OCI-LY1 (cell line): ENCODE measurements around the gene IARS1.

ENCODE experiments used
- H2AFZ ChIP-seq: fragments of 200-600 bp; sonication (generic), shearing (Covaris generic); 2 replicates; pipeline ENCODE4 v1.6.0; 2014; ENCODE audit warnings: antibody characterized with exemption, mild to moderate bottlenecking, low read length
- H3F3A ChIP-seq: fragments of 200-600 bp; sonication (generic), shearing (Covaris generic); 2 replicates; pipeline ENCODE4 v1.6.0; 2014; ENCODE audit warnings: mild to moderate bottlenecking, antibody characterized with exemption, low read length, moderate library complexity; ENCODE audit not compliant: insufficient read depth
- H3K27ac ChIP-seq: fragments of 200-600 bp; sonication (generic); 2 replicates; pipeline ENCODE4 v1.5.1; 2014; ENCODE audit warnings: low read length, mixed run types, mild to moderate bottlenecking, low read depth; ENCODE audit not compliant: poor library complexity, severe bottlenecking
- H3K27me3 ChIP-seq: fragments of 200-600 bp; sonication (generic); 2 replicates; pipeline ENCODE4 v1.6.0; 2014; ENCODE audit warnings: antibody characterized with exemption, mild to moderate bottlenecking, low read length, moderate library complexity; ENCODE audit not compliant: insufficient read depth
- H3K36me3 ChIP-seq: fragments of 200-600 bp; sonication (generic); 2 replicates; pipeline ENCODE4 v1.6.1; 2014; ENCODE audit warnings: mild to moderate bottlenecking, antibody characterized with exemption, low read length, moderate library complexity, mixed read lengths; ENCODE audit not compliant: insufficient read depth
- H3K4me1 ChIP-seq: fragments of 200-600 bp; sonication (generic); 2 replicates; pipeline ENCODE4 v1.5.1; 2014; ENCODE audit warnings: mild to moderate bottlenecking, low read length, moderate library complexity; ENCODE audit not compliant: insufficient read depth, severe bottlenecking
- H3K4me2 ChIP-seq: fragments of 200-600 bp; sonication (generic), shearing (Covaris generic); 2 replicates; pipeline ENCODE4 v1.6.1; 2014; ENCODE audit warnings: low read length
- H3K4me3 ChIP-seq: fragments of 200-600 bp; sonication (generic); 2 replicates; pipeline ENCODE4 v1.5.1; 2014; ENCODE audit warnings: low read length, low read depth, mild to moderate bottlenecking, mixed read lengths; ENCODE audit not compliant: poor library complexity, severe bottlenecking
- H3K79me2 ChIP-seq: fragments of 200-600 bp; shearing (Covaris generic); 2 replicates; pipeline ENCODE4 v1.6.1; 2016; ENCODE audit warnings: mixed run types, low read length, mixed read lengths; ENCODE audit not compliant: insufficient read depth
- H3K9ac ChIP-seq: fragments of 200-600 bp; sonication (generic), shearing (Covaris generic); 2 replicates; pipeline ENCODE4 v1.6.1; 2014; ENCODE audit warnings: mild to moderate bottlenecking, low read length, mixed read lengths
- H3K9me2 ChIP-seq: fragments of 200-600 bp; sonication (generic), shearing (Covaris generic); 2 replicates; pipeline ENCODE4 v1.6.1; 2014; ENCODE audit warnings: low read depth, mild to moderate bottlenecking, low read length, mixed read lengths
- H3K9me3 ChIP-seq: fragments of 200-600 bp; shearing (Covaris generic); 2 replicates; pipeline ENCODE4 v1.6.1; 2014; ENCODE audit warnings: low read length, mixed read lengths
- H4K20me1 ChIP-seq: fragments of 200-600 bp; sonication (generic), shearing (Covaris generic); 2 replicates; pipeline ENCODE4 v1.6.0; 2016; ENCODE audit warnings: mild to moderate bottlenecking, low read length; ENCODE audit not compliant: insufficient read depth
- CTCF ChIP-seq: fragments of 200-600 bp; sonication (generic), shearing (Covaris generic); IDR thresholded peaks from 2 replicates; pipeline ENCODE4 v1.5.1; 2017; ENCODE audit warnings: mild to moderate bottlenecking, antibody characterized with exemption, low read length, moderate library complexity, mixed read lengths
- EZH2 ChIP-seq: fragments of 200-600 bp; sonication (generic), shearing (Covaris generic); IDR thresholded peaks from 2 replicates; pipeline ENCODE4 v1.8.0; 2017; ENCODE audit warnings: borderline replicate concordance, mixed run types, mild to moderate bottlenecking, antibody characterized with exemption, low read length, moderate library complexity, mixed read lengths

IARS1 gene

GRCh38 chr9:92324889-92325268 is 31.4 kb upstream of the IARS1 start:
- Histone ChIP-seq H3K9ac (peak overlapping the region; percentile 71), H3F3A (no peaks in the 10 kb centered on the region), H3K4me3 (peak overlapping the region; percentile 86), H3K9me3 (no peaks in the 10 kb centered on the region), H3K4me1 (peaks cover 33% of the 10 kb centered on the region), H4K20me1 (no peaks in the 10 kb centered on the region), H3K27ac (no peak overlapping the region), H3K36me3 (peaks cover 32% of the 10 kb centered on the region), H3K9me2 (no peaks in the 10 kb centered on the region), H3K4me2 (peak overlapping the region; percentile 85), H3K79me2 (peaks cover 44% of the 10 kb centered on the region), H3K27me3 (no peaks in the 10 kb centered on the region), H2AFZ (no peak overlapping the region)
- TF ChIP-seq CTCF, result no peak
- no peak for TF ChIP-seq EZH2

- no peak for TF ChIP-seq CTCF
- no peak for TF ChIP-seq EZH2
- H3K4me2 ChIP-seq, result peak overlapping the region; percentile 85
- peaks cover 37% of the 10 kb centered on the region for H3K36me3 ChIP-seq
- H3K27me3 ChIP-seq, result no peaks in the 10 kb centered on the region
- no peaks in the 10 kb centered on the region for H3F3A ChIP-seq
- H4K20me1 ChIP-seq, result no peaks in the 10 kb centered on the region
- peaks cover 33% of the 10 kb centered on the region for H3K4me1 ChIP-seq
- no peak overlapping the region for H3K27ac ChIP-seq
- no peak overlapping the region for H2AFZ ChIP-seq
- no peaks in the 10 kb centered on the region for H3K9me2 ChIP-seq
- peak overlapping the region; percentile 86 for H3K4me3 ChIP-seq
- peak overlapping the region; percentile 71 for H3K9ac ChIP-seq
- no peaks in the 10 kb centered on the region for H3K9me3 ChIP-seq
- peaks cover 44% of the 10 kb centered on the region for H3K79me2 ChIP-seq
Observed at GRCh38 chr9:92324431-92324830, 30.9 kb upstream of the IARS1 start.

GRCh38 chr9:92315456-92315855 is 22.0 kb upstream of the IARS1 start:
- no peaks in the 10 kb centered on the region for H4K20me1 ChIP-seq
- H3F3A ChIP-seq, result no peaks in the 10 kb centered on the region
- TF ChIP-seq EZH2 (no peak), CTCF (no peak)
- no peaks in the 10 kb centered on the region for H3K9me2 ChIP-seq
- no peak overlapping the region for H3K4me2 ChIP-seq
- H3K27me3 ChIP-seq, result no peaks in the 10 kb centered on the region
- H3K79me2 ChIP-seq, result no peaks in the 10 kb centered on the region
- H3K4me3 ChIP-seq, result no peak overlapping the region
- no peak overlapping the region for H3K27ac ChIP-seq
- no peak overlapping the region for H2AFZ ChIP-seq
- peaks cover 82% of the 10 kb centered on the region for H3K36me3 ChIP-seq
- H3K9me3 ChIP-seq, result no peaks in the 10 kb centered on the region
- H3K9ac ChIP-seq, result no peak overlapping the region
- H3K4me1 ChIP-seq, result no peaks in the 10 kb centered on the region
